Neural progenitor cell (in vitro differentiated cells): Measurements from ENCODE around the gene UBTD2.

Experiments
- CTCF ChIP-seq: fragments of 200-600 bp; sonication (generic); IDR thresholded peaks from 2 replicates; pipeline ENCODE4 v1.5.1; 2017; ENCODE audit warnings: antibody characterized with exemption, mild to moderate bottlenecking
- EZH2 ChIP-seq: fragments of 200-600 bp; sonication (generic); IDR thresholded peaks from 2 replicates; pipeline ENCODE4 v1.6.1; 2017; ENCODE audit warnings: antibody characterized with exemption, mild to moderate bottlenecking, moderate library complexity
- EZH2phosphoT487 ChIP-seq: fragments of 200-600 bp; sonication (generic); IDR thresholded peaks from 2 replicates; pipeline ENCODE4 v1.6.1; 2017; ENCODE audit warnings: antibody characterized with exemption

GRCh38 chr5:172182291-172182690, 101.3 kb downstream of the UBTD2 start:
- no peak for TF ChIP-seq CTCF
- TF ChIP-seq EZH2 = no peak
- TF ChIP-seq EZH2phosphoT487 = no peak
